Erythroblast (primary cell): ENCODE data around the gene ABCA1.

Experiments
- GATA1 ChIP-seq: IDR thresholded peaks from 2 replicates; pipeline ENCODE4 v1.6.1; 2011; ENCODE audit warnings: low read depth, mild to moderate bottlenecking, control low read depth, low read length, moderate library complexity
- POLR2A ChIP-seq: IDR thresholded peaks from 2 replicates; pipeline ENCODE4 v1.6.1; 2011; ENCODE audit warnings: mild to moderate bottlenecking, low read length

GRCh38 chr9:104851546-104851920, 76.4 kb downstream of the ABCA1 start:
- TF ChIP-seq POLR2A (no peak), GATA1 (no peak)
